HCT116 (cell line): Measurements from ENCODE around the gene TMEM178B.

Experiments used
- EZH2 ChIP-seq: fragments of 200-600 bp; sonication (generic); IDR thresholded peaks from 2 replicates; pipeline ENCODE4 v1.6.1; 2017; ENCODE audit warnings: antibody characterized with exemption, mixed run types
- EZH2phosphoT487 ChIP-seq: fragments of 200-600 bp; IDR thresholded peaks from 2 replicates; pipeline ENCODE4 v1.6.1; 2018; ENCODE audit warnings: antibody characterized with exemption, borderline replicate concordance
- POLR2A ChIP-seq: IDR thresholded peaks from 2 replicates; pipeline ENCODE4 v1.7.0; 2011; ENCODE audit warnings: borderline replicate concordance; ENCODE audit not compliant: insufficient read depth, insufficient read length; ENCODE audit errors: extremely low read depth
- POLR2AphosphoS5 ChIP-seq: IDR thresholded peaks from 2 replicates; pipeline ENCODE4 v1.6.1; 2011; ENCODE audit warnings: mild to moderate bottlenecking, low read depth, low read length, moderate library complexity
- SIN3A ChIP-seq: IDR thresholded peaks from 2 replicates; pipeline ENCODE4 v1.6.1; 2012; ENCODE audit warnings: low read depth
- TCF7L2 ChIP-seq: IDR thresholded peaks from 2 replicates; pipeline ENCODE4 v1.7.0; 2011; ENCODE audit warnings: borderline replicate concordance, inconsistent platforms; ENCODE audit not compliant: insufficient read depth, insufficient read length; ENCODE audit errors: extremely low read depth
- ZFX ChIP-seq: fragments of 450-650 bp; IDR thresholded peaks from 2 replicates; pipeline ENCODE4 v1.6.1; 2017
- TF ChIP-seq, protein P1 (sequence below), 3 experiments: fragments of 200-600 bp in 1 of 3; sonication (generic) in 1 of 3; IDR thresholded peaks in 2 of 3; conservative IDR thresholded peaks in 1 of 3; 2 replicates each; pipeline ENCODE4 v1.5.1; 2012 to 2017; ENCODE audit warnings: low read depth in 2 of 3, low read length in 2 of 3, antibody characterized with exemption in 1 of 3, borderline replicate concordance in 1 of 3, control low read depth in 1 of 3, mild to moderate bottlenecking in 1 of 3, mixed read lengths in 1 of 3, mixed run types in 1 of 3, moderate library complexity in 1 of 3; ENCODE audit not compliant: insufficient read depth in 1 of 3
- TF ChIP-seq, protein P2 (sequence below): IDR thresholded peaks from 2 replicates; pipeline ENCODE4 v1.6.1; 2012; ENCODE audit warnings: low read depth

DNA sequence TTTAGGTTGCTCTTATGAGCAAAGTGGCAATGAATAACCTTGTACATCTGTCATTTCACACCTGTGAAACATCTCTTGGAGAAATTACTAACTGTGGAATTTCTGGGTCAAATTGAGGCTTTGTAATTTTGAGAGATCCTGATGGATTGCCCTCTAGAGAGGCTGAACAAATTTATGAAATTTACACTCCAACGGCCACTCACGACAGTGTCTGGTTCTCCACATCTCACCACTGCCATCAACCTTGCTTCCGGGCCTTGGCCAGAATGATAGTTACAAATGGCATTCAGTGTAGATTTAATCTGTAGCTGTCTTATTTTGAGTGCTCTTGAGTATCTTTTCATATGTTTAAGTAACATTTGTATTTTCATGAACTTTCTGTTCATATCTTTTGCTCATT is 117.4 kb downstream of the TMEM178B start:
- TF ChIP-seq, protein P1, sequence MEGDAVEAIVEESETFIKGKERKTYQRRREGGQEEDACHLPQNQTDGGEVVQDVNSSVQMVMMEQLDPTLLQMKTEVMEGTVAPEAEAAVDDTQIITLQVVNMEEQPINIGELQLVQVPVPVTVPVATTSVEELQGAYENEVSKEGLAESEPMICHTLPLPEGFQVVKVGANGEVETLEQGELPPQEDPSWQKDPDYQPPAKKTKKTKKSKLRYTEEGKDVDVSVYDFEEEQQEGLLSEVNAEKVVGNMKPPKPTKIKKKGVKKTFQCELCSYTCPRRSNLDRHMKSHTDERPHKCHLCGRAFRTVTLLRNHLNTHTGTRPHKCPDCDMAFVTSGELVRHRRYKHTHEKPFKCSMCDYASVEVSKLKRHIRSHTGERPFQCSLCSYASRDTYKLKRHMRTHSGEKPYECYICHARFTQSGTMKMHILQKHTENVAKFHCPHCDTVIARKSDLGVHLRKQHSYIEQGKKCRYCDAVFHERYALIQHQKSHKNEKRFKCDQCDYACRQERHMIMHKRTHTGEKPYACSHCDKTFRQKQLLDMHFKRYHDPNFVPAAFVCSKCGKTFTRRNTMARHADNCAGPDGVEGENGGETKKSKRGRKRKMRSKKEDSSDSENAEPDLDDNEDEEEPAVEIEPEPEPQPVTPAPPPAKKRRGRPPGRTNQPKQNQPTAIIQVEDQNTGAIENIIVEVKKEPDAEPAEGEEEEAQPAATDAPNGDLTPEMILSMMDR (IDR thresholded peaks at IDR 0.05 in 2 of 3, conservative IDR thresholded peaks at IDR 0.05 in 1 of 3; ENCODE audit: borderline replicate concordance in 1 of 3, insufficient read depth in 1 of 3, low read depth in 2 of 3, low read length in 2 of 3), result no peak
- TF ChIP-seq, protein P2, sequence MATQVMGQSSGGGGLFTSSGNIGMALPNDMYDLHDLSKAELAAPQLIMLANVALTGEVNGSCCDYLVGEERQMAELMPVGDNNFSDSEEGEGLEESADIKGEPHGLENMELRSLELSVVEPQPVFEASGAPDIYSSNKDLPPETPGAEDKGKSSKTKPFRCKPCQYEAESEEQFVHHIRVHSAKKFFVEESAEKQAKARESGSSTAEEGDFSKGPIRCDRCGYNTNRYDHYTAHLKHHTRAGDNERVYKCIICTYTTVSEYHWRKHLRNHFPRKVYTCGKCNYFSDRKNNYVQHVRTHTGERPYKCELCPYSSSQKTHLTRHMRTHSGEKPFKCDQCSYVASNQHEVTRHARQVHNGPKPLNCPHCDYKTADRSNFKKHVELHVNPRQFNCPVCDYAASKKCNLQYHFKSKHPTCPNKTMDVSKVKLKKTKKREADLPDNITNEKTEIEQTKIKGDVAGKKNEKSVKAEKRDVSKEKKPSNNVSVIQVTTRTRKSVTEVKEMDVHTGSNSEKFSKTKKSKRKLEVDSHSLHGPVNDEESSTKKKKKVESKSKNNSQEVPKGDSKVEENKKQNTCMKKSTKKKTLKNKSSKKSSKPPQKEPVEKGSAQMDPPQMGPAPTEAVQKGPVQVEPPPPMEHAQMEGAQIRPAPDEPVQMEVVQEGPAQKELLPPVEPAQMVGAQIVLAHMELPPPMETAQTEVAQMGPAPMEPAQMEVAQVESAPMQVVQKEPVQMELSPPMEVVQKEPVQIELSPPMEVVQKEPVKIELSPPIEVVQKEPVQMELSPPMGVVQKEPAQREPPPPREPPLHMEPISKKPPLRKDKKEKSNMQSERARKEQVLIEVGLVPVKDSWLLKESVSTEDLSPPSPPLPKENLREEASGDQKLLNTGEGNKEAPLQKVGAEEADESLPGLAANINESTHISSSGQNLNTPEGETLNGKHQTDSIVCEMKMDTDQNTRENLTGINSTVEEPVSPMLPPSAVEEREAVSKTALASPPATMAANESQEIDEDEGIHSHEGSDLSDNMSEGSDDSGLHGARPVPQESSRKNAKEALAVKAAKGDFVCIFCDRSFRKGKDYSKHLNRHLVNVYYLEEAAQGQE, result no peak
- TF ChIP-seq EZH2 (no peak), POLR2AphosphoS5 (no peak), TCF7L2 (no peak), POLR2A (no peak), SIN3A (no peak), EZH2phosphoT487 (no peak), ZFX (no peak)
